Right lobe of liver (tissue), 4 donors: ENCODE measurements around the gene OR4D2.
A peak's percentile ranks its signal among the peaks of the same experiment; 100 is the strongest.

Source experiments
- CTCF ChIP-seq, 4 donors: fragments of 200-600 bp in 3 of 4; fragments of 450-650 bp in 1 of 4; IDR thresholded peaks; one replicate each; pipeline versions ENCODE4 v1.5.1 to v1.8.0; 2016 to 2022; ENCODE audit warnings: antibody characterized with exemption in 4 of 4, mild to moderate bottlenecking in 2 of 4
- POLR2A ChIP-seq: fragments of 450-650 bp; IDR thresholded peaks from one replicate; pipeline ENCODE4 v1.6.1; 2017; ENCODE audit warnings: antibody characterized with exemption, mild to moderate bottlenecking
- donor health status: DM: no; HTN: no; CAD: no.
- donor health status: DM: no; HTN: no; CAD: no.
- donor health status: DM: no; HTN: yes; CAD: no.

- TF ChIP-seq POLR2A (no peak), CTCF (IDR thresholded peaks at IDR 0.05) (peak in 1 of 4 donors; percentile 6)
Observed at GRCh38 chr17:58210922-58211321, 44.1 kb downstream of the OR4D2 start.
